Measurements from ENCODE around the gene PAX3.
"Not testable (repeated sequence)": the region's sequence is repeated elsewhere in the genome, so short reads cannot be mapped to it uniquely, and the experiment has no call there.

The PAX3 gene

DNA sequence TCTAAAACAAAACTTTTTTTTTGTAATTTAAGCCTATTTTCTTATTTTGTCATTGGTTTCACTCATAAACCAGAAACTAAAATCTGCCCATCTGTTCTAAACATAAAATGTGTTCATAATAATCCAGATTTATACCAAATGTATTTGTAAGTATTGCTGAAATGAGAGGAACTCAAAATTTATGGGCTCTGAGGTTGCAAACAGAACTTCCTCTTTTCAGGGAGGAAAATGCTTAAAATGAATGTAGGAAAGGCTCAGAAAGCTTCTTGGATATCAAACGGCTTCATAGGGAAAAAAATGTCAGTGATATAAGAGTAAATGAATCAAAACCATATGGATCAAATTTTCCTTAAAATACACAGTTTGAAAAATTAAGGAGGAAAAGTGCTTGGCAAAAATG is 83.9 kb downstream of the PAX3 start:
- no peak for DNase-seq (ENCODE audit: low read depth in 2 of 2)

DNA sequence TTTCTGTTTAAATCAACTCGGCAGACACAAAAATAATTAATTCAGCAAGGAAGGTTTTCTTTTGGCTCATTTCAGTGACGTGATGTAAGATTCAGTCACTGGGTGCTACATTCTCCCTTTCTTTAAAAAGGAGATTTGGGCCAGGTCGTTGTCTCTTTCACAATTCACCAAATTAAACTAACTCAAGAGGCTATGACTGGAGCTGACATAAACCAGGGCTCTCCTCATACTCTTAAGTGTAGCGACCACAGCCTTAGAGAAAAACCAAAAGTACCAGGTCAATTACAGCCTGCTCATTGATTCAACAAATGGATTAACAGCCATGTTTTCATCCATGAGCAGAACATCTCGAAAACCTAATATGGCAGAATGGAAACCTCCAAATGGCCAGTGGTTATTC is 85.7 kb downstream of the PAX3 start:
- no peak for DNase-seq (ENCODE audit: low read depth in 2 of 2)

DNA sequence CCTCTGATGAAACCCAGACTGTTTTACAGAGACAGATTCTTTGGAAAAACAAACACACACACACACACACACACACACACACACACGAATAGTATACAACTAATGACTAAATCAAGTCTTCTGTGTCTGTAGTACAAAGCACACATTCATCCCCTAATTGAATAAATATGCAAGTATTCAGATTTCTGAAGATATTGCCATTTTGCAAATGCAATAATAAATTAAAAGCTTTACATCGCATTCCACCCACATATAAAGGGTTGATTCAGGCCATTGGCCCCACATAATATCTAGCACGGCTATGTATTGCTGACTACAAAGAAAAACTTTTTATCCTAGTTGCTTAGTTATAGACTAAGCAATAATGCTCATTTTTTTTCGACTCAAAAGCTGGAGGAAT is 86.2 kb downstream of the PAX3 start:
- DNase-seq (ENCODE audit: low read depth in 2 of 2): no peak

DNA sequence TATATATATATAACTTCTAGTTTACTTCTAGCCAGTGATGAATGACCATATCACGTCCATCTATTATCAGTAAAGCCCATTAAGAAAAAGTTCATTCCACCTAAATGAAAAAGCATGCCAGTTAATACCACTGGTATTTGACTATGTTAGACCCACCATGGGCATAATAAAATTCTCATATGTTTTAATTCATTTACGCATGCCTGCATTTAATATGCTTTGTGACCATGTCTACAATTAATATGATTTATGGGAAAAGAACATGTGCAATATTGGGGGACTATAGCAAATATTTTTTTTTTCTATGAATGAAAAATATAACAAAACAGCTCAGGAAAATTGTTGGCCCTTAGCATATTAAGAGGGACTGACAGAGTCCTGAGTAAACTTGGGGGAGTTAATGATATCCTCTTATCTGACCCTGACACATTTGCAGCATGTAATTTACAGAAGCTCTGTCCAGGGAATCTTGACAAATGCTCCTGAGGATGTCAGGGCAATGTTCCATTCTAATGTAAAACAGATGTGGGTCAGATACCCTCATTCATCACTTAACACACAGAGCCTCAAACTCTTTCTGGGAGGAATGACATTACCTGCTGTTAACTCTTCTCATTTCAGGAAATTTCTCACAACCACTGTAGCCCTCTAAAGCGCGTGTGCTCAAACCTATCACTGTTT is 90.6 kb downstream of the PAX3 start:
- DNase-seq (ENCODE audit: low read depth in 2 of 2): no peak

DNA sequence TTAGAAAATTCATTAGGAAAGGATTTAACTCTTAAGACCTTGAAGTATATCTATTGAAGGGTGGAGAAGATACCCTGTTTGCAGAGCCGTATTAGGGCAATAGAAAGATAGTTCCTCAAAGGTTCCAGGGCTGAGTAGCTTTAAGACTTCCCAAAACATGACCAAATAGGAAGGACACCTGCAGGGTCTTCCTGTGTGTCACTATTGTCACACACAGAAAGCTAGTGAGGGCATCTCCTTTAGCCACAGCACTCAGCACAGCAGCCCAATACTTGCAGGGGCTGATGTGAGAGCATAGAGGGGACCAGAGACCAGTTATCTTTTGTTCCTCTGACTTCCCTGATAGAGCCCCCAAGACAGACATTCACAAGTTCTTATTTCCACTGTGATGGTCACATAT is 93.7 kb downstream of the PAX3 start:
- DNase-seq (ENCODE audit: low read depth in 2 of 2): no peak

DNA sequence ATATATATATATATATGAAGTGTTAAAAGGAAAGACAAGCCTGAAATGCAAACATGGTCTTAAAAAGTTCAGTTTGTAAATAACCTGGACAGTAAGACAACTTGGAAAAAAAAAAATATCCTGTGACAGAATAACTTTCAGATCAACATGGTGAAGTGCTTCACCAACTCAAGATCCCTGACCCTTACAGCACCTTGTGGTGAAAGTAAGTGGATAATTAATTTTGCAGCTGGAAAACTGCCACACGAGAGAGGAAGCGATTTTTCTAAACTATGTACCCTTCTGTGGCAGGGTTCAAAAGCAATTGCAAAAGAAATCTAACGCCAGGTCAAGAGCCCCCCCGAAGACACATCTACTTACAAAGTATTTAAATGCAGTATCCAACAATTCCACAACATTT is 95.8 kb downstream of the PAX3 start:
- no peak for DNase-seq (ENCODE audit: low read depth in 2 of 2)

DNA sequence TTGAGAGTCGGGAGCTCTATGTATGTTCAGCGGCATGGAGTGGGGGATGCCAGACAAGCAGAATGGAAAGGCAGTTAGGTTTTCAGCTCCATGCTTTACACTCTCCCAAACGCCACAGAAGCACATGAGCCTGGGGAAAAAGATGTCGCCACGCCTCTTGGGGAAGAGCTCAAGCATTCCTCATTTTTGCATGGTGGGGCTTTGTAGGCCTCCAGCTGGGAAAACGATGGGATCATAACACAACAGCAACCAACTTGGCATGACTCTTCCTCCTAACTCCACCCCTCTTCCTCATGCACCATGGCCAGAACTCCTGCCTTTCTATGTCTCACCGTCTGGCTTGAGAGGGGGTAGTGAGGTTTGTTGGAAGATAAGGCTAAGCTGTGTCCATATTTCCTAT is 102.6 kb downstream of the PAX3 start:
- no peak for DNase-seq (ENCODE audit: low read depth in 2 of 2)

DNA sequence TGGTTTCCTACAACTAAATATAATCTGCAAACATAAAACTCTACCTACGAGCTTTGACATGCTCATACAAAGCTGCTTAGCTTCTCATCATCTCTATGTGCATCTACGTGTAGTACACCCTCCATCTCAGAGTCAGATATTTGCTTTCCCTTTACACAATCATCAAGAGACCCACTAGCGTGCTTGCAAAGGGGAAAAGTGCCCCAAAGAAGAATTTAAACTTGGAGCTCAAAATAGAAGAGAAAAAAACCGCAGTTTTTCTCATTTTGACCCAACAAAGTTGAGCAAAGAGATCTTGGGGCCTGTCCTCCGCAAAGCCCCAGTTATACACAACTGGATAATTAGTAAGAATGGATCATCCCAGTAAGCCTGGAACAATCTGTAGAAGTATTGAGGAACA is 104.1 kb downstream of the PAX3 start:
- DNase-seq (ENCODE audit: low read depth in 2 of 2): no peak

DNA sequence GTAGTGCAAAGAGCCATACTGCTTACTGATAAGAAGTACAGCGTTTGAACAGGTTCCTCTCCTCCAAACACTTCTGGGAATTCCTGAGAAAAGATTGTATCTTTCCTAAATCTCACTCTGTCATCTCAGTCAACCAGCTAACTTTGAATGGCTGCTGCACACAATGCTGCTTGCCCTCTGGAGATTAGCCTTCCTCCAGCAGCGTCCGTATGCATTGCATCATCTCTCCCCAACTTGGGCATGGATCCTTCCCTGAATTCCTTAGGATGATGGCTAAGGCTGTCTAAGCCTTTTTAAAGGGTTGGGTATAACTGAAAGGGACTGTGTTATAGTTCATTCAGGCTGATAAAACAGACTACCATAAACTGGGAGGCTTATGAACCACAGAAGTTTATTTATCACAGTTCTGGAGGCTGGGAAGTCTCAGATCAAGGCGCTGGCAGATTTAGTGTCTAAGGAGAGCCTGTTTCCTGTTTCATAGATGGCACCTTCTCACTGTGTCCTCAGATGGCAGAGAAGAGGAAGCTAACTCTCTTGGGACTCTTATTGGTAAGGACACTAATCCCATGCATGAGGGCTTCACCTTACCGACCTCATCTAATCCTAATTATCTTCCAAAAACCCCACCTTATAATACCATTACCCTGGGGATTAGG is 105.3 kb downstream of the PAX3 start:
- no peak for DNase-seq (ENCODE audit: low read depth in 2 of 2)

DNA sequence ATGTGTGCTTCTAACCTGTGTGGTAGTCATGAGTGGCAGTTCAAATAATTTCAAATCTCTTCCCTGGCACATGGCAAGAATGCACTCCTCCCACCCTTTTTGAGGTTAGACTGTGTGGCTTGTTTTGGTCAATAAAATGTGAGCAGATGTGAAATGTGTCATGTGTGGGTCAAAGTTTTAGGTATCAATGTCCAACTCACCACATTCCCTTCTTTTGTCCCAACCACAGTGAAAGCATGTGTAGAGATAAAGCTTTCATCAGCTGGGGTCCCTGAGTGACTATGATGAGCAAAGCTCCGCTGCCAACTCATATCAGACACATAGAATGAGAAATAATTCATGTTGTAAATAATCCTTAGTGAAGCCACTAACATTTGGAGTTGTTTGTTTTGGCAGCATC is 118.2 kb downstream of the PAX3 start:
- DNase-seq (ENCODE audit: low read depth in 2 of 2): no peak

DNA sequence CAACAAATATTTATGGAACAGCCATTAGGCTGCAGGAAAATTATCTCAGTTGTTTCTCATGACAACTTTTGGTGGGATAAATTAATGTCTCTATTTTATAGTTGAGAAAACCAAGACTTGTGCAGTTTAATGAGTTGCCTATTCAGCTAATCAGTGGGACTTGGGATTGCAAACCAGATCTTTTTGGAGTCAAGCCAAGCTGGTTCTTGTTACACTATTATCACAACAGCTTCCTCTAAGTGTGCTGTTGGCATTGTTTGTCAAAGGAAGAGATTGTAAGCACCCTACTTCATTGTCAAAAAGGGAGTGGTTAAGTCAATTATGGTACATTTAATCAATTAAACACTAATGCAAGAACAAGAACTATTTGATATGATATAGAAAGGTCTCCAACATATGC is 119.2 kb downstream of the PAX3 start:
- no peak for DNase-seq (ENCODE audit: low read depth in 2 of 2)

DNA sequence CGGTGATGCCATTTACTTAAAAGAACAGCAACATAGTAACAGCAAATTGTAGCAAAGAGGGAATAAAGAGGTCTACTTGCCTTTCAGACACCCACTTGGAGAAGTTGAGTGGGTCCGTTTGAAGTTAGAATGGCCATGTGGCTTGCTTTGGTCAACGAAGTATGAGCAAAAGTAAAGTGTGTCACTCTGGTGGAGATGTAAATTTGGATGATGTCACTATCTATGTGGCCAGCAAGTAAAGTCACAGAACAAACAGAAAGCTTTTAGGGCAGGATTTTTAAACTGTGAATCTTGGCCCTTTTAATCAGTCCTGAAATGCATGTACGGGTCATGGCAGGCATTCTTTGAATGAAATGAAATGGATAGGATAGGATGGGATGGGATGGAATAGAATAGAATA is 120.3 kb downstream of the PAX3 start:
- no peak for DNase-seq (ENCODE audit: low read depth in 2 of 2)

DNA sequence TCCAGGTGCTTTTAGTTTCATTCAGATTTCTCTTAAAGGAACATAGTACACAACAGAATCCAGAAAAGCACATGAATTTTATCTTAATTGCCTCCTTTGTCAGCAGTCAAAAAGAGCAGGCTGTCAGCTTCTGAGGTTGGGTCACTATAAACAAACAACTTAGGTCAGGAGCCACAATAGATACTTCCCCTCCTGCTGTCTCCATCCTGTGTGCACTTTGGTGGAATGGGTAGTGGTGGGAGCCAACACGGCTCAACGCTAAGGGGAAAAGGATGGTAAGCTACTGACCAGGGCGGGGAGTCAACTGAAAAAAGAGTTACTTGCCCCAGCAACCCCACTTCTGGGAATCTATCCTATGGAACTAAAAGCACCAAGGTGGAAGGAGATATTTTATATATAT is 121.9 kb downstream of the PAX3 start:
- no peak for DNase-seq (ENCODE audit: low read depth in 2 of 2)

DNA sequence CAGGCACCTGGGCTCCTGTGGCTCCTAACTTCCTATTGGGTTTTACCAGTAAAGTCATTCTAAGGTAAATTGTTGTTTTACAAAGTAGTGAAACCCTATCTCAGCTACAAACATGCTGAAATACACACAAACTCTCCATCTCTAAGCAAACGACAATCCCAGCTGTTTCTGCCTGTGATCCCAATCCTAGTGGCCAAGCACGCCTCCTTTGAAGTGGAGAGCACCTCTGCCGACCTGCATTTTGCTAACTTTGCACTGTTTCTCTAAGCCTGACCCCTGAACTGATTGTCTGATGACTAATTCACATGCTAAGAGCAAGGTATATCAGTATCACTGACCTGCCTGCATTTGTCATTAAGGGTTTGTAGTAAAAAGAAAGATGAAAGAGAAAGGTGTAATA is 124.3 kb downstream of the PAX3 start:
- DNase-seq (ENCODE audit: low read depth in 2 of 2): no peak

DNA sequence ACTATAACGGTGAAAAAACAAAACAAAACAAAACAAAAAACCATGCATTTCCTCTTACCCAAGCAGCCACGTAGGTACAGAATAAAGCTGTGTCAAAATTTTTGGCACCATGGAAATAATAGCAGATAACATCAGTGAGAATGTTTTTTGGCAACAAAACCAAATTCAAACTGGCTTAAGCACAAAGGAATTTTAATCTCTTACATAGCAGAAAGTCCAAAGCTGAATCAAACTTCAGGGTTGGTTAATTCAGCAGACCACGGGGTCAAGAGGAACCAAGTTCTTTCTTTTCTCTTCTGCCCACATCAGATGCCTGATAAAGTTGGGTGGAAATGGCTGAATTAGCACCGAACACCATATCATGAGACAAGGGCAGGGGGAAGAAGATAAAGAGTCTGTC is 129.5 kb downstream of the PAX3 start:
- no peak for DNase-seq (ENCODE audit: low read depth in 2 of 2)

DNA sequence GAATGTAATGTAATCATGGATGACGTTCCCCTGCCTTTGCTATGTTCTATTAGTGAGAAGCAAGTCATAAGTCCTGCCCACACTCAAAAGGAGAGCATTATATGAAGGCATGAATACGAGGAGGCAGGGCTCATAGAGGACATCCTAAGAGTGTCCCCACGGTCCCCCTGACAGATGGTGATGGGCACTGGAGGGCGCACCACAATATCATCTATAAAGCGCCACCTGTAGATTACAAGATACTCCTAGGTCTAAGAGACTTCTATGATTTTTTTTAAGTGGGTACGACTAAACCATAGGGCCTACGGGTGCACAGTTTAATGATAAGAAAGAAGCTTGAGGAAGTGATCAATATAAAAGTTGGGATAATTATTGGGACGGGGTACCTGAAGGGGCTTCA is 131.0 kb downstream of the PAX3 start:
- no peak for DNase-seq (ENCODE audit: low read depth in 2 of 2)

DNA sequence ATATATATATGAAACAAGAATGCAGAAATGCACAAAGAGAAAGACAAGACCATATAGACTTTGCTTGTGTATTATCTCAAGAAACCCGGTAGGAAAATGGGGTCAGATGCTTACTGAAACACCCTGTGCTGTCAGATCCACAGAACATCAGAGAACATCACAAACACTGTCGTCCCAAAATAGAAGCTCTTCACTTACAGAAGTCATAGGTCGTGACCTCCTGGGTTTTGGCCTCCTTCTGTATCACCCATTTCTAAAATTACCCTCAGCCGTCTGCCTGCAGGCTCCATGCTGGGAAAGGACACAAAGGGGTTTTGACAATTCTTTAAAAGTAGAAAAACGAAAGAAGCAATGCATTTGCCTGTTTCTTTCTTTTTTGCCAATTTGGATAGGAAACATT is 137.9 kb downstream of the PAX3 start:
- DNase-seq (ENCODE audit: low read depth in 2 of 2): no peak

DNA sequence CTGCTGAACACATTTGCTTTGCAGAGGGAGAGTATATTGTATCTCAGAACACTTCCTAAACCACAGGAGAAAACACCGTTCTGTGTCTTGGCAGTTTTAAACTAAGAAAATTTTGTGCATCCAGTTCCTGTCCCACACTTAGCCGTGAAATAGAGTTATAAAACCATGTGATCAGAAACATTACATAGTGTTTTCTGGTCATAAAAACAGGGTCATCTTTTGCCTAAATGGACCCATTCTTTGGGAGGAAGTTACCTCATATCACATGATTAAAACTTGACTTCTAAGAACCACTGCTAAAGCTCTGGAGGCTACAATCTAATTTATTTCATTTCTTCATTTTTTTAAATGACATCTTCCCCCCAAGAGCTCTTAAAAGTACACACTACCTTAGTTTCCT is 138.7 kb downstream of the PAX3 start:
- no peak for DNase-seq (ENCODE audit: low read depth in 2 of 2)

DNA sequence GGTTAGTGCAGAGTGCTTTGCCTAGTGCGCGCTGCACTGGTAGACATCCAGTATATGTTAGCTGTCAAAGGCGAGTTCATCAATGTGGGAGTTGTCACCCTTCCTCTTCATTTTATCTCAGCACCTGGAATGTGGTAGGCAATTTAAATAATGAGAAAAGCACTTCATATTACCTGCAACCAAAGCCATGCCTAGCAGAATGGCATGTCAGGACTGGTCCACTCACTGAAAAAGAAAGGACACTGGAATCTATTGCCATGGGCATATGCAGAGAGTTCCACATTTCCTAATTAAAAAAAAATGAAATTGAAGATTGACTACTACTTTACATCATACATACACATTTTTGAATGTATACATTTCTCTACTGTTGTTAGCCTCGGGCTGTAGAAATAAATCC is 139.6 kb downstream of the PAX3 start:
- no peak for DNase-seq (ENCODE audit: low read depth in 2 of 2)

DNA sequence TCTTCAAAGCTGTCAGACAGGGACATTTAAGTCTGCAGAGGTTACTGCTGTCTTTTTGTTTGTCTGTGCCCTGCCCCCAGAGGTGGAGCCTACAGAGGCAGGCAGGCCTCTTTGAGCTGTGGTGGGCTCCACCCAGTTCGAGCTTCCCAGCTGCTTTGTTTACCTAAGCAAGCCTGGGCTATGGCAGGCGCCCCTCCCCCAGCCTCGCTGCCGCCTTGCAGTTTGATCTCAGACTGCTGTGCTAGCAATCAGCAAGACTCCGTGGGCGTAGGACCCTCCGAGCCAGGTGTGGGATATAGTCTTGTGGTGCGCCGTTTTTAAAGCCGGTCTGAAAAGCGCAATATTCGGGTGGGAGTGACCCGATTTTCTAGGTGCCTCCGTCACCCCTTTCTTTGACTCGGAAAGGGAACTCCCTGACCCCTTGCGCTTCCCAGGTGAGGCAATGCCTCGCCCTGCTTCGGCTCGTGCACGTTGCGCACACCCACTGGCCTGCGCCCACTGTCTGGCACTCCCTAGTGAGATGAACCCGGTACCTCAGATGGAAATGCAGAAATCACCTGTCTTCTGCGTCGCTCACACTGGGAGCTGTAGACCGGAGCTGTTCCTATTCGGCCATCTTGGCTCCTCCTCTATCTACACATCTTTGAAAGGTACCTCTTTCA is 143.7 kb downstream of the PAX3 start:
- not testable (repeated sequence) for DNase-seq (ENCODE audit: low read depth in 2 of 2)
